Spleen (tissue), 11 donors: Measurements from ENCODE around the gene ZMYND8. TPM values are rescaled to one million over a fixed set of nuclear protein-coding genes. Genes with fewer than 3 reads are reported as not detected.
A peak's percentile ranks its signal among the peaks of the same experiment; 100 is the strongest.

Source experiments
- DNase-seq: peaks from one replicate; pipeline ENCODE4 v3.0.0-alpha.2; 2020
- H3K27ac ChIP-seq, 8 donors: fragments of 200-600 bp; sonication (generic) in 7 of 8; 1 replicate in 4 of 8; 2 replicates in 4 of 8; pipeline versions ENCODE4 v1.5.0 to v1.8.0; 2016 to 2021; ENCODE audit warnings: inconsistent platforms in 4 of 8, mild to moderate bottlenecking in 4 of 8, moderate library complexity in 1 of 8
- H3K27me3 ChIP-seq, 7 donors: fragments of 200-600 bp; sonication (generic) in 6 of 7; replicated peaks in 1 of 7; 1 replicate in 4 of 7; 2 replicates in 3 of 7; pipeline versions ENCODE4 v1.5.0 to v1.8.0; 2016 to 2021; ENCODE audit warnings: inconsistent platforms in 3 of 7, mild to moderate bottlenecking in 1 of 7
- H3K36me3 ChIP-seq, 6 donors: fragments of 200-600 bp; sonication (generic) in 5 of 6; 1 replicate in 4 of 6; 2 replicates in 2 of 6; pipeline versions ENCODE4 v1.5.0 to v1.8.0; 2016 to 2021; ENCODE audit warnings: inconsistent platforms in 2 of 6
- H3K4me1 ChIP-seq, 6 donors: fragments of 200-600 bp; sonication (generic) in 5 of 6; 1 replicate in 3 of 6; 2 replicates in 3 of 6; pipeline versions ENCODE4 v1.5.0 to v1.8.0; 2016 to 2021; ENCODE audit warnings: inconsistent platforms in 3 of 6
- H3K4me3 ChIP-seq, 8 donors: fragments of 200-600 bp; sonication (generic) in 7 of 8; 1 replicate in 4 of 8; 2 replicates in 4 of 8; pipeline versions ENCODE4 v1.5.0 to v1.8.0; 2016 to 2021; ENCODE audit warnings: inconsistent platforms in 4 of 8, mild to moderate bottlenecking in 4 of 8, moderate library complexity in 2 of 8
- H3K9me3 ChIP-seq, 8 donors: fragments of 200-600 bp; sonication (generic) in 7 of 8; 1 replicate in 4 of 8; 2 replicates in 4 of 8; pipeline versions ENCODE4 v1.5.0 to v1.8.0; 2016 to 2021; ENCODE audit warnings: inconsistent platforms in 4 of 8
- CTCF ChIP-seq, 11 experiments: fragments of 200-600 bp in 7 of 11; fragments of 450-650 bp in 4 of 11; sonication (generic) in 4 of 11; IDR thresholded peaks in 8 of 11; conservative IDR thresholded peaks in 3 of 11; 1 replicate in 7 of 11; 2 replicates in 4 of 11; pipeline versions ENCODE4 v1.4.0 to v1.8.0; 2016 to 2021; ENCODE audit warnings: antibody characterized with exemption in 11 of 11, inconsistent platforms in 4 of 11, mild to moderate bottlenecking in 1 of 11
- POLR2A ChIP-seq, 3 donors: fragments of 450-650 bp; IDR thresholded peaks; one replicate each; pipeline ENCODE4 v1.5.1; 2017; ENCODE audit warnings: antibody characterized with exemption in 3 of 3, mild to moderate bottlenecking in 1 of 3
- POLR2AphosphoS5 ChIP-seq, 3 donors: sonication (generic); formaldehyde crosslinking; IDR thresholded peaks; one replicate each; pipeline ENCODE4 v1.5.1; 2017; ENCODE audit warnings: antibody characterized with exemption in 3 of 3
- WGBS, 5 donors: extraction: QIAGEN DNeasy Blood & Tissue Kit in 3 of 5; methylation state at CpG; one replicate each; pipeline versions ENCODE4 v1.1.5 to v1.1.7; 2013 to 2018; 5-methylcytosine and 5-hydroxymethylcytosine counted together
- intact Hi-C: fragments of 100-400 bp; cut with DNase I; formaldehyde crosslinking; loops from one replicate; pipeline ENCODE4 v1.15.0; 2023; ENCODE audit warnings: low total_unique reads
- polyA plus RNA-seq, 3 donors: library from polyadenylated mRNA; stranded (reverse); fragments of 200-250 nt; gene quantifications; one replicate each; pipeline ENCODE4 v1.2.1, GENCODE V29; 2013
- total RNA-seq, 7 donors: library from RNA; depleted of rRNA in 3 of 7; stranded (reverse); fragments of >200 nt in 3 of 7; fragmentation: NEBNext Ultra II Directional in 4 of 7; extraction: Animal tissue kit (Norgen Biotek cat#: 25700) in 4 of 7; gene quantifications; one replicate each; pipeline versions ENCODE4 v1.1.0 to v1.2.1, GENCODE V29; 2016 to 2021
- donor health status: healthy with polysubstance abuse.
- donor health status: DM: no; HTN: no; CAD: no; lungs with moderate emphysema.
- donor health status: DM: no; HTN: no; CAD: no.
- donor health status: Bipolar disorder and iron deficiency.
- donor health status: healthy.
- donor health status: DM: no; HTN: no; CAD: no.
- donor health status: DM: yes; HTN: yes; CAD: no.

ZMYND8 gene
- total and polyA plus RNA-seq, 10 donors, result 12.5 to 64.0 (median 46.8) TPM

GRCh38 chr20:47349365-47350180 lies 6.9 kb downstream of the ZMYND8 start:
- peaks cover 71 to 100% (median 89%) of the 10 kb centered on the region in 6 donors for H3K4me1 ChIP-seq
- H3K27me3 ChIP-seq, result no peaks in the 10 kb centered on the region
- DNase-seq, result no peak
- peaks cover 0 to 46% (median 11%) of the 10 kb centered on the region in 6 donors for H3K36me3 ChIP-seq
- WGBS, 5 donors, result 37 to 64% (median 58%) methylated on average over 7 of the region's 7 CpGs
- intact Hi-C loops, result no loop called here
- H3K27ac ChIP-seq, result peak overlapping the region; percentile 2 to 99 (median 97)
- H3K9me3 ChIP-seq, result no peaks in the 10 kb centered on the region
- H3K4me3 ChIP-seq, result peak overlapping the region in 2 of 8 donors; percentile 1 to 32
- TF ChIP-seq POLR2A (IDR thresholded peaks at IDR 0.05), result no peak
- no peak for TF ChIP-seq CTCF (IDR thresholded peaks at IDR 0.05 in 8 of 11, conservative IDR thresholded peaks at IDR 0.05 in 3 of 11)
- no peak for TF ChIP-seq POLR2AphosphoS5 (IDR thresholded peaks at IDR 0.05)

- intact Hi-C loops, result no loop called here
- Histone ChIP-seq H3K9me3 (no peaks in the 10 kb centered on the region), H3K27me3 (no peaks in the 10 kb centered on the region), H3K4me3 (peak overlapping the region in 1 of 8 donors; percentile 23), H3K27ac (peak overlapping the region; percentile 2 to 99 (median 97)), H3K4me1 (peaks cover 61 to 99% (median 80%) of the 10 kb centered on the region in 6 donors), H3K36me3 (peaks cover 0 to 55% (median 11%) of the 10 kb centered on the region in 6 donors)
- no peak for DNase-seq
- TF ChIP-seq POLR2A (IDR thresholded peaks at IDR 0.05) (no peak), POLR2AphosphoS5 (IDR thresholded peaks at IDR 0.05) (peak in 1 of 3 donors; percentile 49)
- 41 to 59% (median 54%) methylated on average over 8 of the region's 8 CpGs for WGBS, 5 donors
These were observed 7.9 kb downstream of the ZMYND8 start for GRCh38 chr20:47348539-47349142.

- intact Hi-C loops, result no loop called here
- WGBS, 5 donors, result 65 to 81% (median 77%) methylated on average over 4 of the region's 4 CpGs
- H3K27ac ChIP-seq, result peak overlapping the region; percentile 20 to 99 (median 97)
- peaks cover 0 to 63% (median 11%) of the 10 kb centered on the region in 6 donors for H3K36me3 ChIP-seq
- no peak for DNase-seq
- TF ChIP-seq POLR2AphosphoS5 (IDR thresholded peaks at IDR 0.05) (no peak), POLR2A (IDR thresholded peaks at IDR 0.05) (no peak), CTCF (IDR thresholded peaks at IDR 0.05 in 8 of 11, conservative IDR thresholded peaks at IDR 0.05 in 3 of 11) (no peak)
- H3K27me3 ChIP-seq, result no peaks in the 10 kb centered on the region
- peak overlapping the region in 1 of 8 donors; percentile 23 for H3K4me3 ChIP-seq
- H3K9me3 ChIP-seq, result no peaks in the 10 kb centered on the region
- peaks cover 53 to 99% (median 74%) of the 10 kb centered on the region in 6 donors for H3K4me1 ChIP-seq
These were observed 8.7 kb downstream of the ZMYND8 start for GRCh38 chr20:47347661-47348435.

- WGBS, 5 donors, result 37 to 78% (median 64%) methylated on average over 2 to 3 of the region's 3 CpGs
- peak in 2 of 3 donors; percentile 21 to 24 for TF ChIP-seq POLR2AphosphoS5 (IDR thresholded peaks at IDR 0.05)
- no peak for TF ChIP-seq POLR2A (IDR thresholded peaks at IDR 0.05)
- peak; percentile 75 for DNase-seq
These were observed 10.3 kb downstream of the ZMYND8 start for GRCh38 chr20:47346172-47346571.

More at GRCh38 chr20:47346172-47346571, 10.3 kb downstream of the ZMYND8 start:
- peaks cover 0 to 74% (median 11%) of the 10 kb centered on the region in 6 donors for H3K36me3 ChIP-seq
- intact Hi-C loops, result no loop called here
- H3K27me3 ChIP-seq, result no peaks in the 10 kb centered on the region
- peaks cover 37 to 90% (median 57%) of the 10 kb centered on the region in 6 donors for H3K4me1 ChIP-seq
- H3K27ac ChIP-seq, result peak overlapping the region in 6 of 8 donors; percentile 9 to 99 (median 73)
- H3K9me3 ChIP-seq, result no peaks in the 10 kb centered on the region
- no peak overlapping the region for H3K4me3 ChIP-seq
